MCF 10A (cell line): ENCODE results near the gene KLF2. TPM values are rescaled to one million over a fixed set of nuclear protein-coding genes. Genes with fewer than 3 reads are reported as not detected.

Source experiments
- BruUV-seq: library from RNA; stranded (reverse); fragments of 400-500 nt; replicated peaks from 2 replicates; lab custom pipeline; 2021; lab: Mats Ljungman, UMichigan
- CTCF ChIA-PET: fragments of 300-600 bp; sonication (Branson Sonifier 250); formaldehyde crosslinking; extraction: SDS; loops from one replicate; lab custom pipeline; 2021; ENCODE audit warnings: antibody characterized with exemption, inconsistent platforms; lab: Yijun Ruan, JAX
- POLR2A ChIA-PET: fragments of 300-600, 350-650 bp; sonication (Branson Sonifier 250); formaldehyde crosslinking; extraction: SDS; loops from one replicate; lab custom pipeline; 2020; ENCODE audit warnings: antibody characterized with exemption, inconsistent platforms; lab: Yijun Ruan, JAX
- DNase-seq: peaks from one replicate; pipeline ENCODE4 v3.0.0-alpha.2; 2018; ENCODE audit not compliant: unreplicated experiment
- H3K27ac Mint-ChIP-seq: one replicate; pipeline ENCODE4 v1.8.0; 2022; ENCODE audit warnings: mild to moderate bottlenecking, low read depth, mixed read lengths; ENCODE audit not compliant: unreplicated experiment
- H3K27me3 Mint-ChIP-seq: one replicate; pipeline ENCODE4 v1.8.0; 2022; ENCODE audit warnings: mixed read lengths; ENCODE audit not compliant: insufficient read depth, unreplicated experiment
- H3K36me3 Mint-ChIP-seq: one replicate; pipeline ENCODE4 v1.8.0; 2022; ENCODE audit warnings: mild to moderate bottlenecking, moderate library complexity, mixed read lengths; ENCODE audit not compliant: insufficient read depth, unreplicated experiment
- H3K4me1 Mint-ChIP-seq: one replicate; pipeline ENCODE4 v1.8.0; 2022; ENCODE audit warnings: mixed read lengths; ENCODE audit not compliant: insufficient read depth, unreplicated experiment
- H3K4me3 Mint-ChIP-seq: one replicate; pipeline ENCODE4 v1.8.0; 2022; ENCODE audit warnings: mild to moderate bottlenecking, moderate library complexity, mixed read lengths; ENCODE audit not compliant: unreplicated experiment
- H3K9me3 Mint-ChIP-seq: one replicate; pipeline ENCODE4 v1.8.0; 2022; ENCODE audit warnings: mixed read lengths; ENCODE audit not compliant: unreplicated experiment
- intact Hi-C: fragments of 100-400 bp; cut with micrococcal nuclease; formaldehyde crosslinking; loops from 2 replicates; pipeline ENCODE4 v1.14.1; 2022
- total RNA-seq: library from RNA; stranded (reverse); gene quantifications from 2 replicates; pipeline ENCODE4 v1.2.3, GENCODE V29; 2022
- TF ChIP-seq, protein P1 (sequence below): fragments of 200-600 bp; IDR thresholded peaks from one replicate; pipeline ENCODE4 v1.8.0; 2022; ENCODE audit warnings: antibody characterized with exemption, mild to moderate bottlenecking; ENCODE audit not compliant: unreplicated experiment

KLF2 gene
- total RNA-seq, 1 experiment from 2014 or later, result 3.8 TPM

DNA sequence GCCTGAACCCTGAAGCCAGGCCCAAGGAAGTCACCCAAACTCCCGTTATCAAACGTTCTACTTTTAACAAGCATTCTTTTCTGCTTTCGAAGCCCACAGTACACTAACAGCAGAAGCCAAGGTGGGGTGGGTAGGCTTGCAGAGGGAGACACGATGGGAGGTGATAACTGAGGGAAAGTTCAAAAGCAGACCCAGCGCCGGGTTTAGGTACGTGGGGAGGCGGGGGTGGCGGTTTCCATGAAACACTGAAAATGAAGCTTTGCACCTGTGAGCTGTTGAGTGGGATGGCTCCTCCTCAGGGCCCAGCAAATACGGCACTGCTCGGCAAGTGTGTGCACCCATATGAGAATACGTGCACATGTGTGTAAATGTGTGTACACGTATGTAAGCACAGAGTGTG lies 49.8 kb downstream of the KLF2 start:
- Mint-ChIP-seq H3K4me3 (no peak overlapping the region), H3K36me3 (peaks cover 28% of the 10 kb centered on the region), H3K9me3 (no peaks in the 10 kb centered on the region), H3K27me3 (no peaks in the 10 kb centered on the region), H3K4me1 (no peaks in the 10 kb centered on the region), H3K27ac (no peak overlapping the region)
- BruUV-seq, result no TSS peak
- TF ChIP-seq, protein P1, sequence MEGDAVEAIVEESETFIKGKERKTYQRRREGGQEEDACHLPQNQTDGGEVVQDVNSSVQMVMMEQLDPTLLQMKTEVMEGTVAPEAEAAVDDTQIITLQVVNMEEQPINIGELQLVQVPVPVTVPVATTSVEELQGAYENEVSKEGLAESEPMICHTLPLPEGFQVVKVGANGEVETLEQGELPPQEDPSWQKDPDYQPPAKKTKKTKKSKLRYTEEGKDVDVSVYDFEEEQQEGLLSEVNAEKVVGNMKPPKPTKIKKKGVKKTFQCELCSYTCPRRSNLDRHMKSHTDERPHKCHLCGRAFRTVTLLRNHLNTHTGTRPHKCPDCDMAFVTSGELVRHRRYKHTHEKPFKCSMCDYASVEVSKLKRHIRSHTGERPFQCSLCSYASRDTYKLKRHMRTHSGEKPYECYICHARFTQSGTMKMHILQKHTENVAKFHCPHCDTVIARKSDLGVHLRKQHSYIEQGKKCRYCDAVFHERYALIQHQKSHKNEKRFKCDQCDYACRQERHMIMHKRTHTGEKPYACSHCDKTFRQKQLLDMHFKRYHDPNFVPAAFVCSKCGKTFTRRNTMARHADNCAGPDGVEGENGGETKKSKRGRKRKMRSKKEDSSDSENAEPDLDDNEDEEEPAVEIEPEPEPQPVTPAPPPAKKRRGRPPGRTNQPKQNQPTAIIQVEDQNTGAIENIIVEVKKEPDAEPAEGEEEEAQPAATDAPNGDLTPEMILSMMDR, result no peak
- intact Hi-C loops, result no loop called here
- no peak for DNase-seq
- ChIA-PET POLR2A (interaction anchor here (0.6 kb wide), 1 partner anchor 9 kb away, joined by 4 read pairs; no protein-coding TSS in a partner anchor), CTCF (no interaction called here)

DNA sequence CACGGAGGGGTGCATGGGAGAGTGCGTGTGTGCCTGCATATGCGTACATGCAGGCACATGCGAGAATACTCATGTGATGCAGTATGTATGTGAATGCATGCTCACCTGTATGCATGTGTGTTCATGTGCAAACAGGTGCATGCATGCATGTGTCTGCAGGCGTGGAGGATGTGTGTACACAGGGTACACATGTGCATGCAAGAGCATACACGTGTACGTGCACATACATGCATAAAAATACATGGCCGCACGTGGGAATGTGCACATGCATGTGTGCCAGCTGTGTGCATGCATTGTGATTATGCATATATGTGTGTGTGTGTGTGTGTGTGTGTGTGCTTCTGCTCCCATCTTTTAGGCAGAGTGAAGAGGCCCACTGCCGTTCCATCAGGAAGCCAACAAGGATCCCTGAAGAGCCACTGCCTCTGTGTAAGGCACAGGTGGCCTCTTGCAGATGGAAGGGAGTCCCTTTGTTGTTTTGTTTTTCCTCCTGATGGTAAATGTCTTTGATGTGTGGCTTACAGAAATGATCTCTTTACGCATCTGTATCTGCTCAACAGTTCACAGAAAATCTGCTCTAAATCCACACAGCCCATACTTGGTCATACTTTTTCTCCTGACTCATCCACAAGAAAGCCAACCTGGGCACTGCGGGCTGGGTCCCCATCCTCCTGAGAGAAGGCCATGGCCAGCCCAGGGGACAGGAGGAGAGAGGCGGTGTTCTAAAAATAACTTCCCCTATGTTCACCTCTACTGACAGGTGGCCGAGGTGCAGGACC lies 50.7 kb downstream of the KLF2 start:
- ChIA-PET CTCF (no interaction called here), POLR2A (no interaction called here)
- no peak overlapping the region for H3K27ac Mint-ChIP-seq
- H3K4me3 Mint-ChIP-seq, result no peak overlapping the region
- BruUV-seq, result no TSS peak
- TF ChIP-seq, protein P1, result no peak
- intact Hi-C loops, result no loop called here
- H3K27me3 Mint-ChIP-seq, result no peaks in the 10 kb centered on the region
- H3K4me1 Mint-ChIP-seq, result no peaks in the 10 kb centered on the region
- no peak for DNase-seq
- peaks cover 27% of the 10 kb centered on the region for H3K36me3 Mint-ChIP-seq
- H3K9me3 Mint-ChIP-seq, result no peaks in the 10 kb centered on the region

DNA sequence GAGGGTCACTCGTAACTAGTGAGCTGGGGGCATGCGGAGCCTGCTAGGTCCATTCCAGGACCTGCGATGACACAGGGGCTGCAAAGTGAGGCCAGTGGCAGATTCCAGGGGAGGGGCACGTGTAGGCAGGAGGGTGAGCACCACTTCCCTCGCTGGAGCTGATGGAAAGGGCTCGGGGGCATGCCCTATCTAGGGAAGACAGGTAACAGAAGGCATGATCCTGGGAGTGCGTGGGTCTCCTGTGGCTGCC lies 51.2 kb downstream of the KLF2 start:
- CTCF ChIA-PET, result interaction anchor here (0.6 kb wide), 2 partner anchors 127 to 188 kb away, joined by 3 to 4 read pairs; no protein-coding TSS in a partner anchor
- Mint-ChIP-seq H3K4me3 (no peak overlapping the region), H3K9me3 (no peaks in the 10 kb centered on the region), H3K27me3 (no peaks in the 10 kb centered on the region), H3K4me1 (no peaks in the 10 kb centered on the region), H3K27ac (no peak overlapping the region), H3K36me3 (peaks cover 22% of the 10 kb centered on the region)
- no peak for DNase-seq
- TF ChIP-seq, protein P1, result no peak
- POLR2A ChIA-PET, result no interaction called here
- BruUV-seq, result no TSS peak
- intact Hi-C loops, result no loop called here

DNA sequence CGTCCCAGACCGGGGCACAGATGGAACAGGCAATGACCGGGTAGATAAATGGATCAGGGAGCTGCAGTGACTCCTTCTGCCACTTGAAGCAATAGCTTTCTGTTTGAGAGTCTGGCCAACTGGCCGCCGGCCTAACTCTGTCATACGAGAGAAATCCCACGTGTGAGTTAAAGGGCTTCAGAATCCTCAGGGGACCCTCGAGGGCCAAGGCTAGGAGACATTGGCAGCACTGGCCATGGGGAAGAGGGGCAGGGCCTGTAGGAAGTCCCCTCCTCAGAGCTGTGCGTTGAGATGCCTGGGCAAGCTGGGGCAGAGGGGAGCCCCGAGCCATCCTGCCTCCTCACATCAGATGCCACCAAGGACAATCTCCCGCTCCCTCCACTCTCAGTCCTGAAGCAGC lies 51.6 kb downstream of the KLF2 start:
- Mint-ChIP-seq H3K9me3 (no peaks in the 10 kb centered on the region), H3K4me3 (no peak overlapping the region), H3K27ac (no peak overlapping the region), H3K27me3 (no peaks in the 10 kb centered on the region), H3K36me3 (peaks cover 19% of the 10 kb centered on the region), H3K4me1 (no peaks in the 10 kb centered on the region)
- intact Hi-C loops, result no loop called here
- DNase-seq, result no peak
- ChIA-PET CTCF (interaction anchor here (0.5 to 0.8 kb wide), 4 partner anchors 11 to 188 kb away, joined by 3 to 6 read pairs (median 4); no protein-coding TSS in a partner anchor), POLR2A (no interaction called here)
- BruUV-seq, result no TSS peak
- TF ChIP-seq, protein P1, result no peak
